GM19099 (cell line): ENCODE measurements around the gene SLC22A13.

Experiments
- POLR2A ChIP-seq: IDR thresholded peaks from 3 replicates; pipeline ENCODE4 v1.6.1; 2011; ENCODE audit warnings: low read depth; ENCODE audit not compliant: insufficient read length; ENCODE audit errors: extremely low read depth

Gene SLC22A13

GRCh38 chr3:38265604-38266307 lies at the start of gene SLC22A13:
Gene SLC22A13 (plus strand): TSS chr3:38265812. CDS start chr3:38265861, 49 bp downstream.
- TF ChIP-seq POLR2A: no peak

GRCh38 chr3:38219609-38220197 lies 45.9 kb upstream of the SLC22A13 start:
- TF ChIP-seq POLR2A: no peak

GRCh38 chr3:38221005-38221404 lies 44.6 kb upstream of the SLC22A13 start:
- TF ChIP-seq POLR2A: no peak

GRCh38 chr3:38222032-38222634 lies 43.5 kb upstream of the SLC22A13 start:
- no peak for TF ChIP-seq POLR2A

- TF ChIP-seq POLR2A: no peak
Observed at GRCh38 chr3:38224357-38224756, 41.3 kb upstream of the SLC22A13 start.

- no peak for TF ChIP-seq POLR2A
Observed at GRCh38 chr3:38226273-38226672, 39.3 kb upstream of the SLC22A13 start.

- no peak for TF ChIP-seq POLR2A
Observed at GRCh38 chr3:38227989-38228388, 37.6 kb upstream of the SLC22A13 start.

GRCh38 chr3:38229036-38229435 lies 36.6 kb upstream of the SLC22A13 start:
- no peak for TF ChIP-seq POLR2A

- TF ChIP-seq POLR2A: no peak
Observed at GRCh38 chr3:38232701-38233100, 32.9 kb upstream of the SLC22A13 start.

- TF ChIP-seq POLR2A: no peak
Observed at GRCh38 chr3:38235466-38235865, 30.1 kb upstream of the SLC22A13 start.

- no peak for TF ChIP-seq POLR2A
Observed at GRCh38 chr3:38238416-38239008, 27.1 kb upstream of the SLC22A13 start.

- no peak for TF ChIP-seq POLR2A
Observed at GRCh38 chr3:38245930-38246329, 19.7 kb upstream of the SLC22A13 start.

- no peak for TF ChIP-seq POLR2A
Observed at GRCh38 chr3:38247366-38248035, 18.1 kb upstream of the SLC22A13 start.

- no peak for TF ChIP-seq POLR2A
Observed at GRCh38 chr3:38250198-38250597, 15.4 kb upstream of the SLC22A13 start.

- TF ChIP-seq POLR2A: no peak
Observed at GRCh38 chr3:38251197-38251596, 14.4 kb upstream of the SLC22A13 start.
